Measurements from ENCODE around the gene DOCK4. TPM values are rescaled to one million over a fixed set of nuclear protein-coding genes. Genes with fewer than 3 reads are reported as not detected.

Gene DOCK4
- total and polyA plus RNA-seq, 2 of the 8 experiments (the other 6 are each of a cell fraction or from before 2014, with no cell fraction given), result 5.1 to 23.6 TPM

GRCh38 chr7:111746950-111747349 is 459.2 kb downstream of the DOCK4 start:
- no peak overlapping the region for H4K8ac ChIP-seq (ENCODE audit: extremely low read depth, insufficient read depth, low read length)
- 89% methylated on average over 4 of the region's 4 CpGs; no CpG with 5 or more reads in 1 of the 2 experiments for WGBS, 2 experiments (ENCODE audit: extremely low coverage in 1 of 2, insufficient coverage in 1 of 2, insufficient read length in 1 of 2, insufficient replicate concordance in 2 of 2, low coverage in 1 of 2, low lambda C conversion rate in 2 of 2, missing lambda C conversion rate in 1 of 2)
- ChIA-PET POLR2A (ENCODE audit: partially characterized antibody) (no interaction called here), CTCF (ENCODE audit: partially characterized antibody) (interaction anchor here (0.6 to 1.5 kb wide), 5 partner anchors 16 to 773 kb away, joined by 3 to 4 read pairs (median 3); no protein-coding TSS in a partner anchor)
- FAIRE-seq, result no peak
- H3K4me1 ChIP-seq (replicated peaks in 1 of 4; ENCODE audit: control insufficient read depth in 3 of 4, insufficient read depth in 4 of 4, low read length in 3 of 4), result peaks cover 0 to 8% (median 0%) of the 10 kb centered on the region in 4 experiments; a peak in 1 of 7 replicates
- H3K4me2 ChIP-seq (ENCODE audit: insufficient read depth in 1 of 2, low read depth in 2 of 2, low read length in 2 of 2), result no peak overlapping the region
- H3K23ac ChIP-seq (ENCODE audit: insufficient read length), result no peak overlapping the region
- no peak overlapping the region for H2BK5ac ChIP-seq (ENCODE audit: low read depth, low read length)
- H3K18ac ChIP-seq (ENCODE audit: extremely low read depth, low read length), result no peak overlapping the region
- H3K56ac ChIP-seq (replicated peaks; ENCODE audit: insufficient read length, low read depth, low read length), result no peak overlapping the region
- H3K9me3 ChIP-seq (ENCODE audit: insufficient read depth in 2 of 2, low read depth in 1 of 2, low read length in 1 of 2), result peaks cover 0 to 3% of the 10 kb centered on the region in 2 experiments; a peak in 1 of 4 replicates
- H4K91ac ChIP-seq (replicated peaks; ENCODE audit: insufficient read length, low read length), result no peak overlapping the region
- H4K20me1 ChIP-seq (replicated peaks in 1 of 2; ENCODE audit: control insufficient read depth in 1 of 2, insufficient read depth in 2 of 2, low read length in 2 of 2), result no peaks in the 10 kb centered on the region
- no peak overlapping the region for H2AFZ ChIP-seq (ENCODE audit: low read length)
- no peak overlapping the region for H2BK12ac ChIP-seq (ENCODE audit: low read depth, low read length)
- no peak overlapping the region for H3K4ac ChIP-seq (replicated peaks; ENCODE audit: insufficient read length, low read depth, low read length)
- no peaks in the 10 kb centered on the region for H3K79me1 ChIP-seq (ENCODE audit: low read depth, low read length)
- H2BK15ac ChIP-seq (ENCODE audit: low read length), result no peak overlapping the region
- no peak for DNase-seq (ENCODE audit: low read depth in 1 of 2, low spot score in 2 of 2)
- H3K36me3 ChIP-seq (ENCODE audit: control insufficient read depth in 2 of 4, insufficient read depth in 4 of 4, low read length in 3 of 4), result peaks cover 0 to 3% (median under 1%) of the 10 kb centered on the region in 4 experiments; a peak in 1 of 8 replicates
- no peaks in the 10 kb centered on the region for H3K79me2 ChIP-seq (ENCODE audit: control insufficient read depth in 1 of 2, insufficient read depth in 2 of 2, low read length in 2 of 2)
- no peak overlapping the region for H3K27ac ChIP-seq (ENCODE audit: low read depth, low read length)
- H3K23me2 ChIP-seq (ENCODE audit: low read depth, low read length), result no peaks in the 10 kb centered on the region
- no peak overlapping the region for H2AK5ac ChIP-seq (ENCODE audit: low read depth, low read length)
- no peak overlapping the region for H2BK20ac ChIP-seq (ENCODE audit: low read length)
- H3K4me3 ChIP-seq (ENCODE audit: extremely low read depth in 1 of 4, insufficient read depth in 2 of 4, low read depth in 3 of 4, low read length in 4 of 4), result no peak overlapping the region
- H2BK120ac ChIP-seq (replicated peaks; ENCODE audit: low read depth, low read length), result no peak overlapping the region
- H4K5ac ChIP-seq (ENCODE audit: insufficient read length, low read depth, low read length), result no peak overlapping the region
- H3K14ac ChIP-seq (ENCODE audit: insufficient read length), result no peak overlapping the region
- H3K9ac ChIP-seq (replicated peaks in 1 of 4; ENCODE audit: extremely low read depth in 1 of 4, low read depth in 3 of 4, low read length in 3 of 4), result no peak overlapping the region
- H3K27me3 ChIP-seq (replicated peaks in 1 of 4; ENCODE audit: control insufficient read depth in 3 of 4, extremely low read depth in 1 of 4, insufficient read depth in 3 of 4, low read length in 3 of 4), result no peaks in the 10 kb centered on the region
- no peak for TF ChIP-seq EP300 (IDR thresholded peaks at IDR 0.05; ENCODE audit: borderline replicate concordance in 1 of 2, low read depth in 2 of 2, low read length in 2 of 2)
- no peak for TF ChIP-seq TBP (IDR thresholded peaks at IDR 0.05; ENCODE audit: low read depth, low read length)
- TF ChIP-seq KDM1A (IDR thresholded peaks at IDR 0.05; ENCODE audit: borderline replicate concordance, low read length), result no peak
- no peak for TF ChIP-seq NRF1 (IDR thresholded peaks at IDR 0.05; ENCODE audit: low read depth, low read length)
- TF ChIP-seq EZH2 (IDR thresholded peaks at IDR 0.05; ENCODE audit: low read depth, low read length, severe bottlenecking), result no peak
- TF ChIP-seq KDM4A (IDR thresholded peaks at IDR 0.05; ENCODE audit: low read depth, low read length, severe bottlenecking), result no peak
- no peak for TF ChIP-seq CEBPB (IDR thresholded peaks at IDR 0.05; ENCODE audit: low read depth, low read length)
- TF ChIP-seq JUN (IDR thresholded peaks at IDR 0.05; ENCODE audit: low read depth, low read length), result no peak
- no peak for TF ChIP-seq CBX8 (IDR thresholded peaks at IDR 0.05; ENCODE audit: borderline replicate concordance, low read depth, low read length)
- TF ChIP-seq KDM5A (IDR thresholded peaks at IDR 0.05; ENCODE audit: low read length), result no peak
- TF ChIP-seq EGR1 (IDR thresholded peaks at IDR 0.05; ENCODE audit: borderline replicate concordance, low read depth, low read length), result no peak
- TF ChIP-seq SP1 (IDR thresholded peaks at IDR 0.05; ENCODE audit: low read depth, low read length), result no peak
- TF ChIP-seq RAD21 (IDR thresholded peaks at IDR 0.05 in 1 of 2, conservative IDR thresholded peaks at IDR 0.05 in 1 of 2; ENCODE audit: low read depth in 2 of 2, low read length in 2 of 2), result no peak
- no peak for TF ChIP-seq MAX (IDR thresholded peaks at IDR 0.05)

All from H1 (cell line).